Activated B cell treated with CpG ODN at 0.5 μM for 24 hours (primary cell): ENCODE results near the gene RGS17. TPM values are rescaled to one million over a fixed set of nuclear protein-coding genes. Genes with fewer than 3 reads are reported as not detected.
"Not testable (repeated sequence)": the region's sequence is repeated elsewhere in the genome, so short reads cannot be mapped to it uniquely, and the experiment has no call there.

Source experiments
- ATAC-seq: fragments of 200-7000 bp; cut with Tn5 transposase; one replicate; pipeline ENCODE4 v1.10.0; 2021; ENCODE audit warnings: low read depth, mild to moderate bottlenecking, moderate library complexity
- CTCF ChIA-PET: fragments of 350-600 bp; sonication (Branson Sonifier 250); formaldehyde crosslinking; loops from one replicate; lab custom pipeline; 2021; ENCODE audit warnings: antibody characterized with exemption; lab: Charles Lee
- POLR2A ChIA-PET: fragments of 350-600 bp; sonication (Branson Sonifier 250); formaldehyde crosslinking; loops from one replicate; lab custom pipeline; 2021; ENCODE audit warnings: antibody characterized with exemption; lab: Charles Lee
- DNase-seq: peaks from one replicate; pipeline ENCODE4 v3.0.0; 2022
- H3K27ac Mint-ChIP-seq: one replicate; pipeline ENCODE4 v1.8.0; 2020; ENCODE audit warnings: mixed read lengths
- H3K27me3 Mint-ChIP-seq: one replicate; pipeline ENCODE4 v1.8.0; 2021; ENCODE audit warnings: mixed read lengths
- H3K36me3 Mint-ChIP-seq: one replicate; pipeline ENCODE4 v1.8.0; 2021; ENCODE audit warnings: low read depth, mixed read lengths
- H3K4me1 Mint-ChIP-seq: one replicate; pipeline ENCODE4 v1.8.0; 2021; ENCODE audit warnings: mixed read lengths
- H3K4me3 Mint-ChIP-seq: one replicate; pipeline ENCODE4 v1.8.0; 2020; ENCODE audit warnings: mild to moderate bottlenecking, mixed read lengths
- H3K9me3 Mint-ChIP-seq: one replicate; pipeline ENCODE4 v1.8.0; 2020; ENCODE audit warnings: mixed read lengths
- CTCF ChIP-seq: fragments of 200-600 bp; IDR thresholded peaks from one replicate; pipeline ENCODE4 v1.8.0; 2022; ENCODE audit warnings: antibody characterized with exemption, mild to moderate bottlenecking
- intact Hi-C: fragments of 100-400 bp; cut with micrococcal nuclease; formaldehyde crosslinking; loops from one replicate; pipeline ENCODE4 v1.15.1; 2024
- total RNA-seq: library from RNA; stranded (reverse); gene quantifications from 2 replicates; pipeline ENCODE4 v1.2.3, GENCODE V29; 2022

Gene RGS17
- total RNA-seq, 1 donor from 2014 or later: not detected

- no peak for ATAC-seq
- no peaks in the 10 kb centered on the region for H3K4me1 Mint-ChIP-seq
- intact Hi-C loops: no loop called here
- H3K9me3 Mint-ChIP-seq: no peaks in the 10 kb centered on the region
- CTCF ChIA-PET: no interaction called here
- no peak overlapping the region for H3K27ac Mint-ChIP-seq
- H3K36me3 Mint-ChIP-seq: no peaks in the 10 kb centered on the region
- H3K4me3 Mint-ChIP-seq: no peak overlapping the region
- no peak for DNase-seq
- peaks cover 11% of the 10 kb centered on the region for H3K27me3 Mint-ChIP-seq
- POLR2A ChIA-PET: no interaction called here
- TF ChIP-seq CTCF: no peak
Measured at GRCh38 chr6:153012856-153013255, 118.2 kb downstream of the RGS17 start.

- H3K27ac Mint-ChIP-seq: peak overlapping the region; percentile 93
- ChIA-PET POLR2A (interaction anchor here (3.9 kb wide), 1 partner anchor 20 kb away, joined by 26 read pairs; the partner anchor contains the start of gene FBXO5), CTCF (no interaction called here)
- H3K4me1 Mint-ChIP-seq: peaks cover 42% of the 10 kb centered on the region
- peak overlapping the region; percentile 99 for H3K4me3 Mint-ChIP-seq
- intact Hi-C loops: loop anchor here (1.0 to 10.0 kb wide), 4 partner anchors 21 to 1619 kb away; no protein-coding TSS in a partner anchor
- no peaks in the 10 kb centered on the region for H3K9me3 Mint-ChIP-seq
- no peak for ATAC-seq
- TF ChIP-seq CTCF: no peak
- no peaks in the 10 kb centered on the region for H3K27me3 Mint-ChIP-seq
- peaks cover 27% of the 10 kb centered on the region for H3K36me3 Mint-ChIP-seq
- no peak for DNase-seq
Measured at GRCh38 chr6:153003366-153003690, 127.8 kb downstream of the RGS17 start.

- peak; percentile 77 for DNase-seq
Measured at GRCh38 chr6:153002613-153003365, 128.3 kb downstream of the RGS17 start, which contains the start of gene MTRF1L. TSS of gene MTRF1L (minus strand) at chr6:153002709. CDS start at chr6:153002685, 24 bp downstream.

GRCh38 chr6:153001767-153002612 is 129.1 kb downstream of the RGS17 start:
- Mint-ChIP-seq H3K4me1 (peaks cover 46% of the 10 kb centered on the region), H3K9me3 (no peaks in the 10 kb centered on the region)

More at GRCh38 chr6:153002613-153003365, 128.3 kb downstream of the RGS17 start, which contains the start of gene MTRF1L:
- Mint-ChIP-seq H3K4me1 (peaks cover 42% of the 10 kb centered on the region), H3K4me3 (peak within 1 kb of the TSS; percentile 99), H3K36me3 (peaks cover 29% of the 10 kb centered on the region), H3K27me3 (no peaks in the 10 kb centered on the region), H3K9me3 (no peaks in the 10 kb centered on the region), H3K27ac (peak within 1 kb of the TSS; percentile 93)
- peak; percentile 85 for ATAC-seq
- no peak for TF ChIP-seq CTCF
- intact Hi-C loops: loop anchor here (1.0 to 10.0 kb wide), 5 partner anchors 21 to 1618 kb away; partner anchors contain the start of gene RMND1
- CTCF ChIA-PET: interaction anchor here (1.3 kb wide), 1 partner anchor 19 kb away, joined by 3 read pairs; no protein-coding TSS in a partner anchor
- POLR2A ChIA-PET: interaction anchor here (3.9 kb wide), 1 partner anchor 19 kb away, joined by 26 read pairs; the partner anchor contains the start of gene FBXO5

GRCh38 chr6:153000790-153001189 is 130.3 kb downstream of the RGS17 start:
- Mint-ChIP-seq H3K4me3 (peak overlapping the region; percentile 99), H3K4me1 (peaks cover 52% of the 10 kb centered on the region), H3K36me3 (peaks cover 46% of the 10 kb centered on the region)
- DNase-seq, H3K27ac Mint-ChIP-seq, CTCF ChIA-PET, H3K27me3 Mint-ChIP-seq, ATAC-seq, H3K9me3 Mint-ChIP-seq: not testable (repeated sequence)
- POLR2A ChIA-PET: interaction anchor here (3.9 kb wide), 1 partner anchor 17 kb away, joined by 26 read pairs; the partner anchor contains the start of gene FBXO5
- intact Hi-C loops: loop anchor here (5.0 to 10.0 kb wide), 2 partner anchors 698 to 1616 kb away; no protein-coding TSS in a partner anchor

More at GRCh38 chr6:153001767-153002612, 129.1 kb downstream of the RGS17 start:
- no peak for TF ChIP-seq CTCF
- peaks cover 37% of the 10 kb centered on the region for H3K36me3 Mint-ChIP-seq
- peak overlapping the region; percentile 89 for H3K27ac Mint-ChIP-seq
- peak overlapping the region; percentile 99 for H3K4me3 Mint-ChIP-seq
- ChIA-PET CTCF (interaction anchor here (1.3 kb wide), 1 partner anchor 19 kb away, joined by 3 read pairs; no protein-coding TSS in a partner anchor), POLR2A (interaction anchor here (0.5 to 3.9 kb wide), 2 partner anchors 19 to 1353 kb away, joined by 4 to 26 read pairs; partner anchors contain the start of gene FBXO5)
- ATAC-seq (no peak), DNase-seq (no peak)
- intact Hi-C loops: loop anchor here (1.0 to 10.0 kb wide), 3 partner anchors 700 to 1617 kb away; partner anchors contain the start of gene RMND1
- no peaks in the 10 kb centered on the region for H3K27me3 Mint-ChIP-seq
